Panc1 (cell line): ENCODE results near the gene SIM2. TPM values are rescaled to one million over a fixed set of nuclear protein-coding genes. Genes with fewer than 3 reads are reported as not detected.
A peak's percentile ranks its signal among the peaks of the same experiment; 100 is the strongest.

Experiments
- ATAC-seq: fragments of 200-7000 bp; cut with Tn5 transposase; 2 replicates; pipeline ENCODE4 v1.9.1; 2020; ENCODE audit warnings: mild to moderate bottlenecking, moderate library complexity
- BruUV-seq: library from RNA; stranded (reverse); fragments of 400-500 nt; replicated peaks from 2 replicates; lab custom pipeline; 2021; lab: Mats Ljungman, UMichigan
- CTCF ChIA-PET: fragments of 300-600 bp; sonication (Branson Sonifier 250); formaldehyde crosslinking; loops from one replicate; lab custom pipeline; 2022; ENCODE audit warnings: antibody characterized with exemption; lab: Charles Lee
- POLR2A ChIA-PET: fragments of 300-600 bp; sonication (Branson Sonifier 250); formaldehyde crosslinking; loops from one replicate; lab custom pipeline; 2022; ENCODE audit warnings: antibody characterized with exemption; lab: Charles Lee
- DNase-seq: peaks from one replicate; pipeline ENCODE4 v3.0.0-alpha.2; 2010; ENCODE audit warnings: low read depth, low spot score
- H3K27ac ChIP-seq: 2 replicates; pipeline ENCODE4 v1.5.1; 2011; ENCODE audit warnings: mild to moderate bottlenecking, low read length, inconsistent platforms
- H3K27me3 ChIP-seq: fragments of 200-500 bp; sonication (Bioruptor generic); 2 replicates; pipeline ENCODE4 v1.6.0; 2014; ENCODE audit warnings: low read length, inconsistent platforms; ENCODE audit not compliant: control insufficient read depth, insufficient read depth
- H3K36me3 ChIP-seq: fragments of 200-500 bp; sonication (Bioruptor generic); 2 replicates; pipeline ENCODE4 v1.5.1; 2014; ENCODE audit warnings: inconsistent platforms, mild to moderate bottlenecking, low read length, moderate library complexity; ENCODE audit not compliant: control insufficient read depth, insufficient read depth
- H3K4me1 ChIP-seq: 2 replicates; pipeline ENCODE4 v1.5.1; 2011; ENCODE audit warnings: inconsistent platforms, mild to moderate bottlenecking, low read length, moderate library complexity; ENCODE audit not compliant: control insufficient read depth, insufficient read depth
- H3K4me3 ChIP-seq, 2 experiments: 2 replicates each; pipeline ENCODE4 v1.5.1; 2011 to 2012; ENCODE audit warnings: low read depth in 2 of 2, low read length in 2 of 2, mild to moderate bottlenecking in 2 of 2, inconsistent platforms in 1 of 2, moderate library complexity in 1 of 2
- H3K9me3 ChIP-seq: fragments of 200-500 bp; sonication (Bioruptor generic); 2 replicates; pipeline ENCODE4 v1.5.1; 2014; ENCODE audit warnings: low read depth, mild to moderate bottlenecking, inconsistent platforms, low read length, moderate library complexity; ENCODE audit not compliant: control insufficient read depth, insufficient read depth
- CTCF ChIP-seq: fragments of 450-650 bp; IDR thresholded peaks from 2 replicates; pipeline ENCODE4 v1.5.1; 2017; ENCODE audit warnings: mild to moderate bottlenecking
- POLR2AphosphoS5 ChIP-seq: IDR thresholded peaks from 2 replicates; pipeline ENCODE4 v1.6.1; 2012; ENCODE audit warnings: mild to moderate bottlenecking, low read depth, low read length, moderate library complexity
- SIN3A ChIP-seq: IDR thresholded peaks from 2 replicates; pipeline ENCODE4 v1.6.1; 2012; ENCODE audit warnings: low read depth, mild to moderate bottlenecking, low read length, moderate library complexity, borderline replicate concordance; ENCODE audit not compliant: insufficient read depth
- TCF7L2 ChIP-seq: IDR thresholded peaks from 2 replicates; pipeline ENCODE4 v1.6.1; 2011; ENCODE audit warnings: mild to moderate bottlenecking, low read depth, low read length, inconsistent platforms
- in situ Hi-C: cut with HindIII; loops from 2 replicates; pipeline ENCODE4 v1.10.0; 2016; ENCODE audit warnings: low sequenced_read_pairs, low pct_unique_long_range_greater_than_20kb
- intact Hi-C: fragments of 100-400 bp; cut with micrococcal nuclease; formaldehyde crosslinking; loops from one replicate; pipeline ENCODE4 v1.10.0; 2022; ENCODE audit not compliant: unreplicated experiment
- total RNA-seq: library from RNA; stranded (reverse); gene quantifications from one replicate; pipeline ENCODE4 v1.2.1, GENCODE V29; 2021; ENCODE audit not compliant: unreplicated experiment
- TF ChIP-seq, protein P1 (sequence below), 2 experiments: IDR thresholded peaks; 2 replicates each; pipeline ENCODE4 v1.6.1; 2011 to 2012; ENCODE audit warnings: low read depth in 2 of 2, control low read depth in 1 of 2, low read length in 1 of 2, mild to moderate bottlenecking in 1 of 2, moderate library complexity in 1 of 2; ENCODE audit not compliant: insufficient read depth in 1 of 2

SIM2 gene
- total RNA-seq, 1 experiment from 2014 or later = 11.5 TPM

- ATAC-seq = no peak
- Histone ChIP-seq H3K4me1 (peaks cover 12% of the 10 kb centered on the region), H3K36me3 (no peaks in the 10 kb centered on the region; the same call in 1 of the 2 replicates), H3K4me3 (peak overlapping the region; percentile 47 to 57), H3K27ac (peak overlapping the region; percentile 70), H3K9me3 (no peaks in the 10 kb centered on the region), H3K27me3 (no peaks in the 10 kb centered on the region)
- intact Hi-C loops = no loop called here
- no TSS peak for BruUV-seq
- ChIA-PET POLR2A (interaction anchor here (0.7 kb wide), 1 partner anchor 377 kb away, joined by 3 read pairs; no protein-coding TSS in a partner anchor), CTCF (no interaction called here)
- no peak for DNase-seq
- in situ Hi-C loops = no loop called here
- no peak for TF ChIP-seq POLR2AphosphoS5
- TF ChIP-seq CTCF = no peak
- TF ChIP-seq SIN3A = no peak
- TF ChIP-seq TCF7L2 = no peak
- TF ChIP-seq, protein P1, sequence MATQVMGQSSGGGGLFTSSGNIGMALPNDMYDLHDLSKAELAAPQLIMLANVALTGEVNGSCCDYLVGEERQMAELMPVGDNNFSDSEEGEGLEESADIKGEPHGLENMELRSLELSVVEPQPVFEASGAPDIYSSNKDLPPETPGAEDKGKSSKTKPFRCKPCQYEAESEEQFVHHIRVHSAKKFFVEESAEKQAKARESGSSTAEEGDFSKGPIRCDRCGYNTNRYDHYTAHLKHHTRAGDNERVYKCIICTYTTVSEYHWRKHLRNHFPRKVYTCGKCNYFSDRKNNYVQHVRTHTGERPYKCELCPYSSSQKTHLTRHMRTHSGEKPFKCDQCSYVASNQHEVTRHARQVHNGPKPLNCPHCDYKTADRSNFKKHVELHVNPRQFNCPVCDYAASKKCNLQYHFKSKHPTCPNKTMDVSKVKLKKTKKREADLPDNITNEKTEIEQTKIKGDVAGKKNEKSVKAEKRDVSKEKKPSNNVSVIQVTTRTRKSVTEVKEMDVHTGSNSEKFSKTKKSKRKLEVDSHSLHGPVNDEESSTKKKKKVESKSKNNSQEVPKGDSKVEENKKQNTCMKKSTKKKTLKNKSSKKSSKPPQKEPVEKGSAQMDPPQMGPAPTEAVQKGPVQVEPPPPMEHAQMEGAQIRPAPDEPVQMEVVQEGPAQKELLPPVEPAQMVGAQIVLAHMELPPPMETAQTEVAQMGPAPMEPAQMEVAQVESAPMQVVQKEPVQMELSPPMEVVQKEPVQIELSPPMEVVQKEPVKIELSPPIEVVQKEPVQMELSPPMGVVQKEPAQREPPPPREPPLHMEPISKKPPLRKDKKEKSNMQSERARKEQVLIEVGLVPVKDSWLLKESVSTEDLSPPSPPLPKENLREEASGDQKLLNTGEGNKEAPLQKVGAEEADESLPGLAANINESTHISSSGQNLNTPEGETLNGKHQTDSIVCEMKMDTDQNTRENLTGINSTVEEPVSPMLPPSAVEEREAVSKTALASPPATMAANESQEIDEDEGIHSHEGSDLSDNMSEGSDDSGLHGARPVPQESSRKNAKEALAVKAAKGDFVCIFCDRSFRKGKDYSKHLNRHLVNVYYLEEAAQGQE (IDR thresholded peaks at IDR 0.05; ENCODE audit: insufficient read depth in 1 of 2, low read depth in 2 of 2, low read length in 1 of 2) = no peak
Observed at GRCh38 chr21:36697851-36698384, 997 bp upstream of the SIM2 start.

DNA sequence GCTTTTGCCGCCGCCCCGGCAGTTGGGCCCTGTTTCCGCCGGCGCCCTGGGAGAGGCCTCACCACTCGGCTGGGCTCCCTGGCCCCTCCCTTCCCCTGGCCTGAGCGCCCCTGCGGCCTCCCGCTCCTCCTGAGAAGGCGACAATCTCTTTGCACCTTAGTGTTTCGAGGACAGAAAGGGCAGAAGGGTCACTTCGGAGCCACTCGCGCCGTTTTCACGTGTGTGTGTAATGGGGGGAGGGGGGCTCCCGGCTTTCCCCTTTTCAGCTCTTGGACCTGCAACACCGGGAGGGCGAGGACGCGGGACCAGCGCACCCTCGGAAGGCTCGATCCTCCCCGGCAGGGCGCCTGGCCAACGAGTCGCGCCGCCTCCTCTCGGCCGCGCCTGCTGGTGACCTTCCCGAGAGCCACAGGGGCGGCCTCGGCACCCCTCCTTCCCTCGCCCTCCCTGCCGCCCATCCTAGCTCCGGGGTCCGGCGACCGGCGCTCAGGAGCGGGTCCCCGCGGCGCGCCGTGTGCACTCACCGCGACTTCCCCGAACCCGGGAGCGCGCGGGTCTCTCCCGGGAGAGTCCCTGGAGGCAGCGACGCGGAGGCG is 432 bp upstream of the SIM2 start:
- POLR2A ChIA-PET = interaction anchor here (0.7 kb wide), 1 partner anchor 377 kb away, joined by 3 read pairs; no protein-coding TSS in a partner anchor
- peak; percentile 69 for ATAC-seq

More for the DNA sequence above, 432 bp upstream of the SIM2 start:
- H3K36me3 ChIP-seq = no peaks in the 10 kb centered on the region; the same call in 1 of the 2 replicates
- TF ChIP-seq CTCF = no peak
- TF ChIP-seq, protein P1 (IDR thresholded peaks at IDR 0.05; ENCODE audit: insufficient read depth in 1 of 2, low read depth in 2 of 2, low read length in 1 of 2) = no peak
- no peak for TF ChIP-seq SIN3A
- no peak for TF ChIP-seq POLR2AphosphoS5
- TF ChIP-seq TCF7L2 = no peak
- BruUV-seq = no TSS peak
- in situ Hi-C loops = no loop called here
- no peak for DNase-seq
- peaks cover 12% of the 10 kb centered on the region for H3K4me1 ChIP-seq
- intact Hi-C loops = no loop called here
- no peaks in the 10 kb centered on the region for H3K9me3 ChIP-seq
- CTCF ChIA-PET = no interaction called here
- peak overlapping the region; percentile 47 to 57 for H3K4me3 ChIP-seq
- H3K27me3 ChIP-seq = no peaks in the 10 kb centered on the region
- H3K27ac ChIP-seq = peak overlapping the region; percentile 70
